WTC11 (cell line): Measurements from ENCODE around the gene MPZL3.

ENCODE experiments used
- ATF2 ChIP-seq: sonication (generic); formaldehyde crosslinking; IDR thresholded peaks from 2 replicates; pipeline ENCODE4 v1.8.1; 2022; ENCODE audit warnings: low read depth, missing genetic modification reagents, borderline replicate concordance
- CREB1 ChIP-seq: sonication (generic); formaldehyde crosslinking; IDR thresholded peaks from 2 replicates; pipeline ENCODE4 v1.8.0; 2023; ENCODE audit warnings: mild to moderate bottlenecking, missing genetic modification reagents
- ETV6 ChIP-seq: sonication (generic); formaldehyde crosslinking; IDR thresholded peaks from 2 replicates; pipeline ENCODE4 v1.8.1; 2022; ENCODE audit warnings: mild to moderate bottlenecking, missing genetic modification reagents
- MYBL2 ChIP-seq: sonication (generic); formaldehyde crosslinking; IDR thresholded peaks from 2 replicates; pipeline ENCODE4 v1.8.1; 2023; ENCODE audit warnings: mild to moderate bottlenecking, moderate library complexity, missing genetic modification reagents
- NR3C1 ChIP-seq: sonication (generic); formaldehyde crosslinking; conservative IDR thresholded peaks from 2 replicates; pipeline ENCODE4 v1.8.1; 2023; ENCODE audit warnings: low read depth, mild to moderate bottlenecking, missing genetic modification reagents
- SP1 ChIP-seq: sonication (generic); formaldehyde crosslinking; conservative IDR thresholded peaks from 2 replicates; pipeline ENCODE4 v1.8.1; 2022; ENCODE audit warnings: missing genetic modification reagents
- ZNF121 ChIP-seq: sonication (generic); formaldehyde crosslinking; IDR thresholded peaks from 2 replicates; pipeline ENCODE4 v1.8.0; 2023; ENCODE audit warnings: missing genetic modification reagents
- ZNF423 ChIP-seq: fragments of 250-450 bp; sonication (Bioruptor Pico); IDR thresholded peaks from 2 replicates; pipeline ENCODE4 v2.1.2; 2022; ENCODE audit warnings: mild to moderate bottlenecking, moderate library complexity
- TF ChIP-seq, protein P1 (sequence below): fragments of 200-600 bp; IDR thresholded peaks from 2 replicates; pipeline ENCODE4 v1.8.0; 2022; ENCODE audit warnings: antibody characterized with exemption
- TF ChIP-seq, protein P2 (sequence below): sonication (generic); formaldehyde crosslinking; IDR thresholded peaks from 2 replicates; pipeline ENCODE4 v1.8.1; 2023; ENCODE audit warnings: mild to moderate bottlenecking, missing genetic modification reagents
- TF ChIP-seq, protein P3 (sequence below): sonication (generic); formaldehyde crosslinking; conservative IDR thresholded peaks from 2 replicates; pipeline ENCODE4 v1.8.1; 2022; ENCODE audit warnings: mild to moderate bottlenecking, missing genetic modification reagents

DNA sequence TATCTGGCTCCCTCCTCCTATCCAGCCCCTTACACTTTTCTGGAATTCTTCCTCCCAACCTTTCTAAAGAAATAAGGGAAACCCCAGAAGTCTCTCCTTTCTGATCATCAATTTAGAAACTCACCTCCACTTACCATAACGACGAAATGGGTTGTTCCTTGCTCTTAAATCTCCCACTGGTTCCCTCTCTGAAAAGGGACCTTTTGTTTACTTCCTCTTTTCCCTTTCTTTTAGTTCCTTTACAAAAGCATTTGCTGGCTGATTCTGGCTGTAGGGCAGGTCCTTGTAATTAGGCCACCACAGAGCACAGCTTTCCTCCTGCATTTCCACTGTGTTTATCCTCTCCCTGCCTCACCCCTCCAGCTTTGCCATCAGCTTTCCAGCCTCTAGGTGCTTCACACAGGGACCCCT is 39.4 kb downstream of the MPZL3 start:
- TF ChIP-seq, protein P1, sequence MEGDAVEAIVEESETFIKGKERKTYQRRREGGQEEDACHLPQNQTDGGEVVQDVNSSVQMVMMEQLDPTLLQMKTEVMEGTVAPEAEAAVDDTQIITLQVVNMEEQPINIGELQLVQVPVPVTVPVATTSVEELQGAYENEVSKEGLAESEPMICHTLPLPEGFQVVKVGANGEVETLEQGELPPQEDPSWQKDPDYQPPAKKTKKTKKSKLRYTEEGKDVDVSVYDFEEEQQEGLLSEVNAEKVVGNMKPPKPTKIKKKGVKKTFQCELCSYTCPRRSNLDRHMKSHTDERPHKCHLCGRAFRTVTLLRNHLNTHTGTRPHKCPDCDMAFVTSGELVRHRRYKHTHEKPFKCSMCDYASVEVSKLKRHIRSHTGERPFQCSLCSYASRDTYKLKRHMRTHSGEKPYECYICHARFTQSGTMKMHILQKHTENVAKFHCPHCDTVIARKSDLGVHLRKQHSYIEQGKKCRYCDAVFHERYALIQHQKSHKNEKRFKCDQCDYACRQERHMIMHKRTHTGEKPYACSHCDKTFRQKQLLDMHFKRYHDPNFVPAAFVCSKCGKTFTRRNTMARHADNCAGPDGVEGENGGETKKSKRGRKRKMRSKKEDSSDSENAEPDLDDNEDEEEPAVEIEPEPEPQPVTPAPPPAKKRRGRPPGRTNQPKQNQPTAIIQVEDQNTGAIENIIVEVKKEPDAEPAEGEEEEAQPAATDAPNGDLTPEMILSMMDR = no peak
- TF ChIP-seq CREB1 (no peak), ZNF423 (no peak), ZNF121 (CRISPR knock-in tag) (no peak), MYBL2 (no peak), ETV6 (CRISPR knock-in tag) (no peak), SP1 (CRISPR knock-in tag) (no peak), ATF2 (no peak), NR3C1 (CRISPR knock-in tag) (no peak)
- TF ChIP-seq, protein P2, sequence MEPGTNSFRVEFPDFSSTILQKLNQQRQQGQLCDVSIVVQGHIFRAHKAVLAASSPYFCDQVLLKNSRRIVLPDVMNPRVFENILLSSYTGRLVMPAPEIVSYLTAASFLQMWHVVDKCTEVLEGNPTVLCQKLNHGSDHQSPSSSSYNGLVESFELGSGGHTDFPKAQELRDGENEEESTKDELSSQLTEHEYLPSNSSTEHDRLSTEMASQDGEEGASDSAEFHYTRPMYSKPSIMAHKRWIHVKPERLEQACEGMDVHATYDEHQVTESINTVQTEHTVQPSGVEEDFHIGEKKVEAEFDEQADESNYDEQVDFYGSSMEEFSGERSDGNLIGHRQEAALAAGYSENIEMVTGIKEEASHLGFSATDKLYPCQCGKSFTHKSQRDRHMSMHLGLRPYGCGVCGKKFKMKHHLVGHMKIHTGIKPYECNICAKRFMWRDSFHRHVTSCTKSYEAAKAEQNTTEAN (CRISPR knock-in tag) = no peak
- TF ChIP-seq, protein P3, sequence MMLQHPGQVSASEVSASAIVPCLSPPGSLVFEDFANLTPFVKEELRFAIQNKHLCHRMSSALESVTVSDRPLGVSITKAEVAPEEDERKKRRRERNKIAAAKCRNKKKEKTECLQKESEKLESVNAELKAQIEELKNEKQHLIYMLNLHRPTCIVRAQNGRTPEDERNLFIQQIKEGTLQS (CRISPR knock-in tag) = no peak
